GM12801 (cell line): ENCODE data around the gene NAPB.

Experiments
- TF ChIP-seq, protein P1 (sequence below): IDR thresholded peaks from one replicate; pipeline ENCODE4 v1.5.1; 2011; ENCODE audit warnings: control low read depth; ENCODE audit not compliant: insufficient read length; ENCODE audit errors: extremely low read depth

NAPB gene

DNA sequence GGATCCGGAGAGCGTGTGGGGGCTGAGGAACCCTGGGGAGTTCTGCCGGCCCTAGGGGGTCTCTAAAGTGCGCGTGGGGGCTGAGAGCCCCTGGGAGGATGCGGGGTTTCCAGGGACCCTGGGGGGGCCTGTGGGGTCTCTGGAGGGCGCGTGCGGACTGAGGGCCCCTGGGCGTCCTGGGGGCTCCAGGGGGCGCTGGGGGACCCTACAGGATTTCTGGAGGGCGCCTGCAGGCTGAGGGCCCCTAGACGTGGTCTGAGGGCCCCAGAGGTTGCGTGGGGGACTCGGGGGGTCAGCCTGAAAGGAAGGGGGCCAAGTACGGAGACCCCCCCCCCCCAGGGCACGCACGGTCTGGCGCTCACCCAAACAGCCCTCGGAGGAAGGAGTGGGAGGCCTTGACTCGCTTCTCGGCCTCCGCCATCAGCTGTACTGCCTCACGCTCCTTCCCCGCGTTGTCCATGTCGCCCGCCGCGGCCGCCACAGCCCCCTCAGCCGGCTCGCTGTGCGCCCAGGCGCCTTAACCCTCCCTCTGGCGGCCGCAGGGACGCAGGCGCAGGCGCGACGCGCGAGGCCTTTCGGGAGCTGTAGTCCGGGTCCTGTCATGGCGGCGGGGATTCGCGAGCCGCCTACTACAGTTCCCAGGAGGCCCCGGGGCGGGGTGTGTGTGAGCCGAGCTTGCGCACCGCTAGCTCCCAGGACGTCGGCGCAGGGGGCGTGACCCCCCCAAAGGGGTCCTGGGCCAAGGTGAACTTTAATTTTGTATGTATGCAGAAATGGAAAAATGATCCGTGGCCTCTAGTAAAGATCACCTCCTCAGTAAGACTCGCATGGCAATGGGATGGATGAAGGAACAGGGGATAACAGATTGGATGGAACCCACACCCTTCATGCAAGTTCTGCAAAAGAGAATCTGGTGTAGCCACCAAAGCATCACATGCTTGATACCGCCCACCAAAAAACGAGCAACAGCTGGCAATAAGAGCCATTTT is at the start of gene NAPB:
Gene NAPB, minus strand, starts transcription at position 546 of the 989 bp plus-strand sequence. Its CDS starts 86 bp downstream, at position 460.
- TF ChIP-seq, protein P1, sequence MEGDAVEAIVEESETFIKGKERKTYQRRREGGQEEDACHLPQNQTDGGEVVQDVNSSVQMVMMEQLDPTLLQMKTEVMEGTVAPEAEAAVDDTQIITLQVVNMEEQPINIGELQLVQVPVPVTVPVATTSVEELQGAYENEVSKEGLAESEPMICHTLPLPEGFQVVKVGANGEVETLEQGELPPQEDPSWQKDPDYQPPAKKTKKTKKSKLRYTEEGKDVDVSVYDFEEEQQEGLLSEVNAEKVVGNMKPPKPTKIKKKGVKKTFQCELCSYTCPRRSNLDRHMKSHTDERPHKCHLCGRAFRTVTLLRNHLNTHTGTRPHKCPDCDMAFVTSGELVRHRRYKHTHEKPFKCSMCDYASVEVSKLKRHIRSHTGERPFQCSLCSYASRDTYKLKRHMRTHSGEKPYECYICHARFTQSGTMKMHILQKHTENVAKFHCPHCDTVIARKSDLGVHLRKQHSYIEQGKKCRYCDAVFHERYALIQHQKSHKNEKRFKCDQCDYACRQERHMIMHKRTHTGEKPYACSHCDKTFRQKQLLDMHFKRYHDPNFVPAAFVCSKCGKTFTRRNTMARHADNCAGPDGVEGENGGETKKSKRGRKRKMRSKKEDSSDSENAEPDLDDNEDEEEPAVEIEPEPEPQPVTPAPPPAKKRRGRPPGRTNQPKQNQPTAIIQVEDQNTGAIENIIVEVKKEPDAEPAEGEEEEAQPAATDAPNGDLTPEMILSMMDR: no peak

DNA sequence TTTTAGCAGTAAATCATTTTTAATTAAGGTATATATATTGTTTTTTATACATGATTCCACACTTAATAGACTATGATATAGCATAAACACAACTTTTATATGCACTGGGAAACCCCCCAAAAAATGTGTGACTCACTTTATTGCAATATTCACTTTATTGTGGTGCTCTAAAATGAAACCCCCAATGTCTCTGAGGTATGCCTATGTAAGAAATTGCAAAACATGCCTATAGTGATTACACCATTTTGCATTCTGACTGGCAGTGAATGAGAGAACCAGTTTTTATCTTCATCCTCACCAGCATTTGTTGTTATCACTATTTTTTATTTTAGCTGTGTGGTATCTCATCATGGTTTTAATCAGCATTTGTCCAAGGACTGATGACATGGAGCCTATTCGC is 39.9 kb upstream of the NAPB start:
- TF ChIP-seq, protein P1: no peak

DNA sequence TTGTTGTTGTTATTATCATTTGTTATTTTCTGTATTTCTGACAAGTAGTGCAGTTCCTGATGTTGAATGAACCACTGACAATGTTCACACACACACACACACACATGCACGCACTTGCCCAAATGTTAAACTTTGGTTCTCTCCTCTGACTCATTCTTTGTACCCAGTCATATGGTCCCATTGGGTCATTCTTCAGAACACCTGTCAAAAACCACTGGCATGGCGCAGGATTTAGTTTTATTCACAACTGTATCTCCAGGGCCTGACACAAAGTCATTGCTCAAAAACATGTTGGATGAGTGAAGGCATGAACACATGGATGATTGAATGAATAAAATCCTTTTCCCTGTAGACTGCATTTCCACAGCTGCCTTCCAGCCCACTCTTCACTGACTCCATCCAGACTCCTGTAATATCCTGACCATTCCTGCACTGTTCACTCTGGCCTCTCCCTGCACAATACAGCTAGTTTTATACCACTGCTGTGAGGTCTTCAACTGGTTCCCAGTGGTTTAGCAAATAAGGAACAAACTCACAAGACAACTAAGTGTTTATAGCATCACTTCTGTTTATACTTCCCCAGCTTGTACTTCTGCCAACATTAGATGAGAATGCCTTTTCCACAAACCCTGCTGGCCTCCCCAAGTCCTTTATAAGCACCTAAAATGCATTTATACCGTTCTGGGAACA is 38.3 kb upstream of the NAPB start:
- TF ChIP-seq, protein P1: no peak

DNA sequence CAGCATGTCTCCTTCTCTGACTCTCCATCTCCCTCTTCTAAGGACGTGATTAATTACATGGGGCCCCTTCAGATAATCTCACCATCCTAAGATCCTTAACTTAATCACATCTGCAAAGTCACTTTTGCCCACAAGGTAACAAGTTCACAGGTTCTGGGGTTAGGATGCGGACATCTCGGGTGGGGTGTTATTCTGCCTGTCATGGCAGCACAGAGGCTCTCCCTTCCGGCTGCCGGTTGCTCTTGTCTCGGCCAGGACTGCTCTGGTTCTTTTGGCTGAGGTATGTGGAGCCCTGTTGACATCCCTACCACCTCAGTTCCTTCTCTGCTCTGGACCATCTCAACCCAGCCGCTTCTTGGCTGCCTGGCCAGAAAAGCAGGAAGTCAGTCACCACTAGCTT is 35.6 kb upstream of the NAPB start:
- TF ChIP-seq, protein P1: no peak

DNA sequence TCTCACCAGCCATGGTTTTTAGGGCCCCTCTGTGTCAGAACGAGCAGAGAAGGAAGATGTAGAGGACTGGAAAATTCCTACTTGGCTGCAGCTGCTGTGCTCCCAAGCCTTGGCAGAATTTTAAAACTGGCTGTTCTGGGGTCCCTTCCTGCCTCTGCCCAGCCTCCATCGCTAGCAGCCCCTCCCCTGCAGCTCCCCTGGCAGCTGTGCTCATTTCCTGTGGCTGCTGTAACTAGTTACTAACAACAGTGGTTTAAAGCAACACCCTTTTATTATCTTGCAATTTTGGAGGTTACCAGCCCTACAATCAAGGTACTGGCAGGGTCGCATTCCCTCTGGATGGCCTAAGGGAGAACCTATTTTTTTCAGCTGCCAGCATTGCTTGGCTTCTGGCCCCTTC is 35.1 kb upstream of the NAPB start:
- TF ChIP-seq, protein P1: no peak

DNA sequence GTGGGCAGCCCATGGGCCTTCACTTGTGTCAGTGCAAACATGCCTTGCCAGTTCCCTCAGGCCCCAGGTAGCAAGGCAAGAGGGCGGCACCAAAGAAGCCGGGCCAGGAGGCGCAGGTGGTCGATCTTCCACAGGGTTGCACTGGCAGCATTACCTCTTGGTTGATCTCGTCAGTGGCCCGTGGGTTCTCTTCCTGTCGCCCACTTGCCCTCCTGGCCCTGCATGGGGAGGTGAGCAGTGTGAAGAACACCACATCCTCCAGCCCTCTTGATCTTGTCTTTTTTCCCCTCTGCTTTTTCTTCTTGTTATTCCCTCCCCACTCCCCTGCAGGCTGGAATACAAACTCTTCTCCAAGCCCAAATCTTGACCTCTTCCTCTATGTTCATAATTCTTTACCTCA is 34.4 kb upstream of the NAPB start:
- TF ChIP-seq, protein P1: no peak

DNA sequence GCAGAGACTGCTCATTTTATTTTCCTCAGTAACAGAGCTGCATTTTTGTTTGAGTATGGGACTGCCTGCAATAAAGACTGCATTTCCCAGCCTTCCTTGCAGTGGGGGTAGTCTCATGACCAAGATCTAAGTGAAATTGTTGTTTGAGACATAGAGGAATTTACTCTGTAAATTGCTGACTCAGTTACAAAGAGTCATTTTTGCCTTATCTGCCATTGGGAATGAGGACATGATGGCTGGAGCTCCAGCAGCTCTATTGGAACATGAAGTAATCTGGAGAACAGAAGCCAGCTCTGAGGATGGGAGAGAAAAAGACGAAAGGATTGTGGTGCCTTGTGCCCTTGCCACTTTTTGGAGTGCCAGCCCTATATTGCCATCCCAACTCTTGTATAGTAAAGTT is 33.5 kb upstream of the NAPB start:
- TF ChIP-seq, protein P1: no peak
